Breast epithelium (tissue), 4 donors: ENCODE data around the gene OR10H1. TPM values are rescaled to one million over a fixed set of nuclear protein-coding genes. Genes with fewer than 3 reads are reported as not detected.

ENCODE experiments used
- DNase-seq, 2 donors: peaks; one replicate each; pipeline ENCODE4 v3.0.0-alpha.2; 2019; ENCODE audit warnings: low spot score in 2 of 2
- H3K27ac ChIP-seq, 2 donors: fragments of 200-600 bp; sonication (generic) in 1 of 2; one replicate each; pipeline ENCODE4 v1.5.1; 2016 to 2019; ENCODE audit warnings: mild to moderate bottlenecking in 1 of 2
- H3K27me3 ChIP-seq, 2 donors: fragments of 200-600 bp; sonication (generic) in 1 of 2; one replicate each; pipeline versions ENCODE4 v1.5.1 to v1.6.0; 2017 to 2019; ENCODE audit warnings: control low read depth in 1 of 2, mild to moderate bottlenecking in 1 of 2
- H3K36me3 ChIP-seq: fragments of 200-600 bp; one replicate; pipeline ENCODE4 v1.5.1; 2019
- H3K4me1 ChIP-seq, 2 donors: fragments of 200-600 bp; sonication (generic); one replicate each; pipeline ENCODE4 v1.5.1; 2016 to 2019; ENCODE audit warnings: control low read depth in 1 of 2
- H3K4me3 ChIP-seq, 3 donors: fragments of 200-600 bp; sonication (generic); 1 replicate in 2 of 3; 2 replicates in 1 of 3; pipeline ENCODE4 v1.5.1; 2016 to 2019; ENCODE audit warnings: mild to moderate bottlenecking in 3 of 3, moderate library complexity in 2 of 3
- H3K9me3 ChIP-seq, 2 donors: fragments of 200-600 bp; sonication (generic) in 1 of 2; one replicate each; pipeline ENCODE4 v1.5.1; 2016 to 2019; ENCODE audit warnings: control low read depth in 1 of 2
- POLR2A ChIP-seq: fragments of 450-650 bp; IDR thresholded peaks from one replicate; pipeline ENCODE4 v1.6.1; 2016; ENCODE audit warnings: antibody characterized with exemption, mild to moderate bottlenecking, moderate library complexity
- POLR2AphosphoS5 ChIP-seq, 3 donors: sonication (generic); formaldehyde crosslinking; IDR thresholded peaks; one replicate each; pipeline ENCODE4 v1.6.1; 2017; ENCODE audit warnings: antibody characterized with exemption in 3 of 3
- intact Hi-C: fragments of 100-400 bp; cut with DNase I; formaldehyde crosslinking; loops from one replicate; pipeline ENCODE4 v1.15.1; 2023; ENCODE audit warnings: low total_unique reads
- total RNA-seq, 3 donors: library from RNA; depleted of rRNA; stranded (reverse); fragments of >200 nt; gene quantifications; one replicate each; pipeline ENCODE4 v1.1.0, GENCODE V29; 2016
- TF ChIP-seq, protein P1 (sequence below), 3 donors: fragments of 450-650 bp; IDR thresholded peaks; one replicate each; pipeline ENCODE4 v1.5.1; 2016 to 2017; ENCODE audit warnings: antibody characterized with exemption in 3 of 3, mild to moderate bottlenecking in 3 of 3, moderate library complexity in 3 of 3

OR10H1 gene
- total RNA-seq, 3 donors from 2014 or later: not detected

GRCh38 chr19:15782211-15782610, 33.3 kb downstream of the OR10H1 start:
- DNase-seq: no peak
- Histone ChIP-seq H3K4me3 (no peak overlapping the region), H3K9me3 (no peaks in the 10 kb centered on the region), H3K27me3 (no peaks in the 10 kb centered on the region), H3K27ac (peak overlapping the region in 1 of 2 donors; percentile 93), H3K4me1 (peaks cover 0 to 6% of the 10 kb centered on the region in 2 donors), H3K36me3 (no peaks in the 10 kb centered on the region)
- intact Hi-C loops: no loop called here
- TF ChIP-seq, protein P1, sequence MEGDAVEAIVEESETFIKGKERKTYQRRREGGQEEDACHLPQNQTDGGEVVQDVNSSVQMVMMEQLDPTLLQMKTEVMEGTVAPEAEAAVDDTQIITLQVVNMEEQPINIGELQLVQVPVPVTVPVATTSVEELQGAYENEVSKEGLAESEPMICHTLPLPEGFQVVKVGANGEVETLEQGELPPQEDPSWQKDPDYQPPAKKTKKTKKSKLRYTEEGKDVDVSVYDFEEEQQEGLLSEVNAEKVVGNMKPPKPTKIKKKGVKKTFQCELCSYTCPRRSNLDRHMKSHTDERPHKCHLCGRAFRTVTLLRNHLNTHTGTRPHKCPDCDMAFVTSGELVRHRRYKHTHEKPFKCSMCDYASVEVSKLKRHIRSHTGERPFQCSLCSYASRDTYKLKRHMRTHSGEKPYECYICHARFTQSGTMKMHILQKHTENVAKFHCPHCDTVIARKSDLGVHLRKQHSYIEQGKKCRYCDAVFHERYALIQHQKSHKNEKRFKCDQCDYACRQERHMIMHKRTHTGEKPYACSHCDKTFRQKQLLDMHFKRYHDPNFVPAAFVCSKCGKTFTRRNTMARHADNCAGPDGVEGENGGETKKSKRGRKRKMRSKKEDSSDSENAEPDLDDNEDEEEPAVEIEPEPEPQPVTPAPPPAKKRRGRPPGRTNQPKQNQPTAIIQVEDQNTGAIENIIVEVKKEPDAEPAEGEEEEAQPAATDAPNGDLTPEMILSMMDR (IDR thresholded peaks at IDR 0.05): no peak
- TF ChIP-seq POLR2AphosphoS5 (IDR thresholded peaks at IDR 0.05): no peak
- TF ChIP-seq POLR2A: no peak

DNA sequence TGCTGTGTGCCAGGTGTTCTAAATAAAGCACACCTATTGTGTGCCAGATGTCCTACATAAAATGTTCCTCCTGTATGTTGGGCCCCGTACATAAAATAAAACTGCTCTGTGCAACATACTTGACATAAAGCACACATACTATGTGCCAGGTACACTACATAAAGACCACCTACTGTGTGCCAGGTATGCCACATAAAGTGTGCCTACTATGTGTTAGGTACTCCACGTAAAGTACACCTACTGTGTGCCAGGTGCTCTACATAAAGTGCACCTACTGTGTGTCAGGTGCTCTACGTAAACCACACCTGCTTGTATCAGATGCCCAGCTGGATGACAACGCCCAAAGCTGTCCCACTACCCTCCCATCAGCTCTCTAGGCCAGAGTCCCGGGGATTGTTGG, 33.8 kb downstream of the OR10H1 start:
- TF ChIP-seq, protein P1 (IDR thresholded peaks at IDR 0.05): no peak
- TF ChIP-seq POLR2AphosphoS5 (IDR thresholded peaks at IDR 0.05): no peak
- no peak for TF ChIP-seq POLR2A
- Histone ChIP-seq H3K4me3 (no peak overlapping the region), H3K36me3 (no peaks in the 10 kb centered on the region), H3K27ac (peak overlapping the region in 1 of 2 donors; percentile 93), H3K9me3 (no peaks in the 10 kb centered on the region), H3K4me1 (peaks cover 0 to 6% of the 10 kb centered on the region in 2 donors), H3K27me3 (no peaks in the 10 kb centered on the region)
- DNase-seq: no peak
- intact Hi-C loops: no loop called here

- no peaks in the 10 kb centered on the region for H3K27me3 ChIP-seq
- peak in 1 of 2 donors; percentile 72 for DNase-seq
- TF ChIP-seq POLR2A: no peak
- TF ChIP-seq POLR2AphosphoS5 (IDR thresholded peaks at IDR 0.05): no peak
- TF ChIP-seq, protein P1 (IDR thresholded peaks at IDR 0.05): no peak
- H3K9me3 ChIP-seq: no peaks in the 10 kb centered on the region
- peak overlapping the region; percentile 85 to 93 for H3K27ac ChIP-seq
- intact Hi-C loops: no loop called here
- H3K4me3 ChIP-seq: no peak overlapping the region
- no peaks in the 10 kb centered on the region for H3K36me3 ChIP-seq
- peaks cover 0 to 6% of the 10 kb centered on the region in 2 donors for H3K4me1 ChIP-seq
Measured at GRCh38 chr19:15780610-15781418, 34.6 kb downstream of the OR10H1 start.

DNA sequence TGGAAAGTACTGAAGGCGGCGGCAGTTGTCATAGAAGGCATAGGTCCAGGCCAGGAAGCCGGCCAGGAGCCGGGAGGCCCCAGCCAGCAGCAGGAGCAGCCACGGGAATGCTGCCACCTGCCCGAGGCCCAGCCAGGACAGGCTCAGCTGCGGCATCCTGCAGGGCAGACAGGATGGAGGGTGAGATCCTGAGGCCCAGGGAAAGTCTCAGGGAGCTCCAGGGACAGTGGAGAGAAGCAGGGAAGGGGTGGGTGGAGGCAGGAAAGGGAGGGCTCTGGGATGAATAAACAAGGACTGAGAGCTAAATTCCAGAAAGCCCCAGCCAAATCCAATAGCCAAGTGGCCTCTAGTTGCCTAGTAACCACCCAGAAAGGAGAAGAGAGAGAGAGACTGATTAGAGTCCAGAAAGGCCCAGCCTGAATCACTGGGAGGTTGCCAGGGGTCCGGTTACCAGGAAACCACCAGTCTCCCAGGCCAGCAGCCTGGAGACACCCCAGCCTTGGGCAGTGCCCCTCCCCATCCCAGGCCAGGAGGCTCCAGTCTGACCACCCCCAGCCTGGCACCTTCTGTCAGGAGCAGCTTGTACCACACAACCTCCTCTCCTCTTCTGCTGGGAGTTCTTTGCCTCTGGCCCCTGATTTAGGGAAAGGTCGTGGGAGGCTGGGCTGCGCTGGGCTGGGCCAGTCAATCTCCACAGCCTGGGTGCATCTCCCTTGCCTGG, 35.5 kb downstream of the OR10H1 start:
- Histone ChIP-seq H3K27me3 (no peaks in the 10 kb centered on the region), H3K4me1 (peaks cover 0 to 6% of the 10 kb centered on the region in 2 donors), H3K27ac (peak overlapping the region; percentile 85 to 93), H3K4me3 (peak overlapping the region in 2 of 3 donors; percentile 35 to 55), H3K36me3 (no peaks in the 10 kb centered on the region), H3K9me3 (no peaks in the 10 kb centered on the region)
- DNase-seq: peak; percentile 60 to 76
- intact Hi-C loops: no loop called here
- TF ChIP-seq, protein P1 (IDR thresholded peaks at IDR 0.05): no peak
- no peak for TF ChIP-seq POLR2A
